PC-3 (cell line): ENCODE data around the gene ETHE1. TPM values are rescaled to one million over a fixed set of nuclear protein-coding genes. Genes with fewer than 3 reads are reported as not detected.

Experiments
- ATAC-seq: fragments of 200-7000 bp; cut with Tn5 transposase; 2 replicates; pipeline ENCODE4 v1.9.1; 2020; ENCODE audit warnings: mild to moderate bottlenecking, moderate library complexity
- BruUV-seq: library from RNA; stranded (reverse); fragments of 400-500 nt; replicated peaks from 2 replicates; lab custom pipeline; 2021; lab: Mats Ljungman, UMichigan
- CTCF ChIA-PET: fragments of 300-600 bp; sonication (Branson Sonifier 250); formaldehyde crosslinking; loops from one replicate; lab custom pipeline; 2022; ENCODE audit warnings: antibody characterized with exemption; lab: Charles Lee
- POLR2A ChIA-PET: fragments of 300-600 bp; sonication (Branson Sonifier 250); formaldehyde crosslinking; loops from one replicate; lab custom pipeline; 2022; ENCODE audit warnings: antibody characterized with exemption; ENCODE audit not compliant: unreplicated experiment; lab: Charles Lee
- DNase-seq: peaks from one replicate; pipeline ENCODE4 v3.0.0-alpha.2; 2015
- H2AFZ ChIP-seq: fragments of 300-600 bp; sonication (generic); 2 replicates; pipeline ENCODE4 v1.6.0; 2016; ENCODE audit warnings: antibody characterized with exemption, low read length
- H3F3A ChIP-seq: fragments of 300-600 bp; sonication (generic); one replicate; pipeline ENCODE4 v1.6.0; 2017; ENCODE audit warnings: antibody characterized with exemption, low read length, control low read depth, mild to moderate bottlenecking; ENCODE audit not compliant: unreplicated experiment
- H3K27ac ChIP-seq: fragments of 300-600 bp; sonication (generic); 2 replicates; pipeline ENCODE4 v1.5.1; 2016; ENCODE audit warnings: mild to moderate bottlenecking, low read length
- H3K27me3 ChIP-seq: fragments of 300-600 bp; sonication (generic); 2 replicates; pipeline ENCODE4 v1.6.1; 2016; ENCODE audit warnings: low read length, mixed read lengths
- H3K36me3 ChIP-seq: fragments of 300-600 bp; sonication (generic); 2 replicates; pipeline ENCODE4 v1.6.1; 2016; ENCODE audit warnings: low read depth, mixed run types, low read length, mixed read lengths
- H3K4me1 ChIP-seq: fragments of 300-600 bp; sonication (generic); 2 replicates; pipeline ENCODE4 v1.5.1; 2016; ENCODE audit warnings: low read length; ENCODE audit not compliant: insufficient read depth
- H3K4me2 ChIP-seq: fragments of 300-600 bp; sonication (generic); 2 replicates; pipeline ENCODE4 v1.6.0; 2016; ENCODE audit warnings: low read length
- H3K4me3 ChIP-seq: fragments of 300-600 bp; sonication (generic); 2 replicates; pipeline ENCODE4 v1.5.1; 2016; ENCODE audit warnings: mild to moderate bottlenecking, low read length, mixed read lengths
- H3K79me2 ChIP-seq: fragments of 300-600 bp; sonication (generic); 2 replicates; pipeline ENCODE4 v1.6.1; 2017; ENCODE audit warnings: low read length, mixed read lengths
- H3K9ac ChIP-seq: fragments of 300-600 bp; sonication (generic); 2 replicates; pipeline ENCODE4 v1.6.0; 2016; ENCODE audit warnings: mild to moderate bottlenecking, low read length
- H3K9me2 ChIP-seq: fragments of 300-600 bp; sonication (generic); replicated peaks from 2 replicates; pipeline ENCODE4 v1.6.1; 2016; ENCODE audit warnings: mixed run types, low read length, mixed read lengths
- H3K9me3 ChIP-seq: fragments of 300-600 bp; sonication (generic); 2 replicates; pipeline ENCODE4 v1.6.1; 2016; ENCODE audit warnings: low read length, mixed read lengths
- H4K20me1 ChIP-seq: fragments of 300-600 bp; sonication (generic); 2 replicates; pipeline ENCODE4 v1.6.1; 2016; ENCODE audit warnings: low read length, mixed read lengths
- CTCF ChIP-seq: fragments of 300-600 bp; sonication (generic); conservative IDR thresholded peaks from 2 replicates; pipeline ENCODE4 v1.5.1; 2017; ENCODE audit warnings: antibody characterized with exemption, low read depth, mild to moderate bottlenecking, low read length
- EZH2 ChIP-seq: fragments of 300-600 bp; sonication (generic); IDR thresholded peaks from one replicate; pipeline ENCODE4 v1.6.1; 2017; ENCODE audit warnings: antibody characterized with exemption, mild to moderate bottlenecking, low read length; ENCODE audit not compliant: unreplicated experiment
- EZH2phosphoT487 ChIP-seq: fragments of 300-600 bp; sonication (generic); IDR thresholded peaks from 2 replicates; pipeline ENCODE4 v1.6.1; 2018; ENCODE audit warnings: mild to moderate bottlenecking, antibody characterized with exemption, low read length, borderline replicate concordance
- intact Hi-C: fragments of 100-400 bp; cut with micrococcal nuclease; formaldehyde crosslinking; loops from 2 replicates; pipeline ENCODE4 v1.9.0; 2023
- total RNA-seq: library from RNA; depleted of rRNA; stranded (reverse); fragments of >200 nt; gene quantifications from 2 replicates; pipeline ENCODE4 v1.2.3, GENCODE V29; 2014

The ETHE1 gene
- total RNA-seq, 1 experiment from 2014 or later = 34.2 TPM

- ChIA-PET POLR2A (interaction anchor here (0.5 to 1.0 kb wide), 2 partner anchors 135 to 609 kb away, joined by 3 to 15 read pairs; no protein-coding TSS in a partner anchor), CTCF (interaction anchor here (0.9 kb wide), 1 partner anchor 21 kb away, joined by 3 read pairs; no protein-coding TSS in a partner anchor)
- peak overlapping the region; percentile 67 for H3K27ac ChIP-seq
- H3F3A ChIP-seq = no peaks in the 10 kb centered on the region
- peak; percentile 97 for DNase-seq
- TF ChIP-seq EZH2 (no peak), EZH2phosphoT487 (no peak), CTCF (no peak)
- no peaks in the 10 kb centered on the region for H3K79me2 ChIP-seq
- peak; percentile 86 for ATAC-seq
- peak overlapping the region; percentile 58; the same call in 1 of the 2 replicates for H3K9ac ChIP-seq
- H3K4me2 ChIP-seq = peak overlapping the region; percentile 90
- no TSS peak for BruUV-seq
- H2AFZ ChIP-seq = peak overlapping the region; percentile 90
- peak overlapping the region; percentile 69 for H3K4me3 ChIP-seq
- peaks cover 13% of the 10 kb centered on the region for H3K4me1 ChIP-seq
- H3K9me3 ChIP-seq = no peaks in the 10 kb centered on the region
- H3K9me2 ChIP-seq = no peaks in the 10 kb centered on the region
- no peaks in the 10 kb centered on the region for H3K36me3 ChIP-seq
- intact Hi-C loops = loop anchor here (2.0 kb wide), 1 partner anchor 61 kb away; no protein-coding TSS in a partner anchor
- H3K27me3 ChIP-seq = no peaks in the 10 kb centered on the region
- no peaks in the 10 kb centered on the region for H4K20me1 ChIP-seq
Observed at GRCh38 chr19:43533546-43534304, 6.7 kb upstream of the ETHE1 start.

- peak within 1 kb of the TSS; percentile 90 for H3K4me2 ChIP-seq
- H3K4me1 ChIP-seq = peaks cover 13% of the 10 kb centered on the region
- ATAC-seq (peak; percentile 66), DNase-seq (peak; percentile 88)
- no peaks in the 10 kb centered on the region for H3K9me2 ChIP-seq
- POLR2A ChIA-PET = interaction anchor here (0.5 to 1.0 kb wide), 2 partner anchors 135 to 609 kb away, joined by 3 to 15 read pairs; no protein-coding TSS in a partner anchor
- H3K4me3 ChIP-seq = peak within 1 kb of the TSS; percentile 69
- intact Hi-C loops = no loop called here
- TSS peak; percentile 29 for BruUV-seq
- CTCF ChIA-PET = interaction anchor here (0.6 to 0.9 kb wide), 2 partner anchors 22 to 62 kb away, joined by 3 read pairs; no protein-coding TSS in a partner anchor
- H3K79me2 ChIP-seq = no peaks in the 10 kb centered on the region
- no peaks in the 10 kb centered on the region for H3K36me3 ChIP-seq
- H4K20me1 ChIP-seq = no peaks in the 10 kb centered on the region
- TF ChIP-seq EZH2 (no peak), CTCF (no peak), EZH2phosphoT487 (no peak)
- H3K27me3 ChIP-seq = no peaks in the 10 kb centered on the region
- peak within 1 kb of the TSS; percentile 90 for H2AFZ ChIP-seq
- no peaks in the 10 kb centered on the region for H3F3A ChIP-seq
- H3K27ac ChIP-seq = peak within 1 kb of the TSS; percentile 67
- peak within 1 kb of the TSS; percentile 58 for H3K9ac ChIP-seq
- no peaks in the 10 kb centered on the region for H3K9me3 ChIP-seq
Observed at GRCh38 chr19:43532962-43533545, 6.1 kb upstream of the ETHE1 start, which contains the start of gene ZNF575. Gene ZNF575 (plus strand): TSS chr19:43533188. CDS start chr19:43534423, 1,235 bp downstream.
